CD4-positive, CD25-positive, alpha-beta regulatory T cell (primary cell): ENCODE data around the gene NPTX1. TPM values are rescaled to one million over a fixed set of nuclear protein-coding genes. Genes with fewer than 3 reads are reported as not detected.

Experiments used
- ATAC-seq, 2 donors: fragments of 150-1000 bp; cut with Tn5 transposase; one replicate each; pipeline ENCODE4 v1.10.0; 2021; ENCODE audit warnings: low read depth in 2 of 2, moderate number of reproducible peaks in 2 of 2, moderate library complexity in 1 of 2
- DNase-seq, 3 donors: peaks; one replicate each; pipeline versions ENCODE4 v3.0.0 to v3.0.0-alpha.2; 2012 to 2022; ENCODE audit warnings: mixed read lengths in 1 of 3
- H3K27ac ChIP-seq: one replicate; pipeline ENCODE4 v1.7.0; 2013; ENCODE audit warnings: mild to moderate bottlenecking, low read length; ENCODE audit not compliant: insufficient read depth, poor library complexity, severe bottlenecking
- H3K27me3 ChIP-seq: one replicate; pipeline ENCODE4 v1.7.0; 2013; ENCODE audit warnings: low read length; ENCODE audit not compliant: control insufficient read depth, insufficient read depth
- H3K36me3 ChIP-seq: one replicate; pipeline ENCODE4 v1.7.0; 2013; ENCODE audit warnings: mild to moderate bottlenecking, low read length, moderate library complexity; ENCODE audit not compliant: control insufficient read depth, insufficient read depth
- H3K4me1 ChIP-seq: 2 replicates; pipeline ENCODE4 v1.7.0; 2013; ENCODE audit warnings: mild to moderate bottlenecking, low read length; ENCODE audit not compliant: insufficient read depth, control insufficient read depth, poor library complexity, severe bottlenecking
- H3K4me3 ChIP-seq: one replicate; pipeline ENCODE4 v1.7.0; 2013; ENCODE audit warnings: low read depth, mild to moderate bottlenecking, low read length, moderate library complexity
- H3K9me3 ChIP-seq, 2 experiments: 1 replicate in 1 of 2; 2 replicates in 1 of 2; pipeline ENCODE4 v1.7.0; 2013; ENCODE audit warnings: low read length in 2 of 2, mild to moderate bottlenecking in 1 of 2, moderate library complexity in 1 of 2; ENCODE audit not compliant: control insufficient read depth in 2 of 2
- H3K27ac Mint-ChIP-seq, 3 donors: one replicate each; pipeline ENCODE4 v1.8.0; 2020 to 2022; ENCODE audit warnings: mild to moderate bottlenecking in 3 of 3, mixed read lengths in 3 of 3, moderate library complexity in 2 of 3
- H3K27me3 Mint-ChIP-seq: one replicate; pipeline ENCODE4 v1.8.0; 2022; ENCODE audit warnings: mild to moderate bottlenecking, mixed read lengths
- H3K36me3 Mint-ChIP-seq: one replicate; pipeline ENCODE4 v1.8.0; 2020; ENCODE audit warnings: mixed read lengths
- H3K4me1 Mint-ChIP-seq, 4 donors: one replicate each; pipeline ENCODE4 v1.8.0; 2020 to 2022; ENCODE audit warnings: mixed read lengths in 4 of 4, mild to moderate bottlenecking in 1 of 4
- H3K4me3 Mint-ChIP-seq, 4 donors: one replicate each; pipeline ENCODE4 v1.8.0; 2020 to 2022; ENCODE audit warnings: mild to moderate bottlenecking in 4 of 4, mixed read lengths in 4 of 4, moderate library complexity in 3 of 4
- H3K9me3 Mint-ChIP-seq, 7 donors: one replicate each; pipeline ENCODE4 v1.8.0; 2020 to 2022; ENCODE audit warnings: mixed read lengths in 7 of 7, mild to moderate bottlenecking in 3 of 7, moderate library complexity in 2 of 7
- polyA plus RNA-seq, 4 donors: library from polyadenylated mRNA; unstranded; fragments of 300-500 nt; fragmentation: Illumina TruSeq; gene quantifications; one replicate each; pipeline ENCODE4 v1.2.3, GENCODE V29; 2021
- total RNA-seq: library from RNA; stranded (reverse); gene quantifications from one replicate; pipeline ENCODE4 v1.2.3, GENCODE V29; 2022

NPTX1 gene
- total and polyA plus RNA-seq, 5 donors from 2014 or later: 0.07 to 0.22 TPM; not detected in 3

DNA sequence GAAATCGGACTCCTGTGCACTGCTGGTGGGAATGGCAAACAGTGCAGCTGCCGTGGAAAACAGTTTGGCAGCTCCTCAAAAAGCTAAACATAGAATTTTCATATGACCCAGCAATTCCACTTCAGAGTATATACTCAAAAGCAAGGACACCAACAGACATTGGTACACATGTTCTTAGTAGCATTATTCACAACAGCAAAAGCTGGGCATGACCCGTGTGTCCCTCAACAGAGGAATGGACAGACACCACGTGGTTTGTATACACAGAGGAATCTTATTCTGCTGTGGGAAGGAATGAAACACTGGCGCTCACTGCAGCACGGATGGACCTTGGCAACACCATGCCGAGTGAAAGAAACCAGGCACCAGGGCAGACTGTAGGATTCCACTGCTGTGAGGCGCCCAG, 16.0 kb downstream of the NPTX1 start:
- ATAC-seq (no peak), DNase-seq (no peak)
- H3K27ac ChIP-seq: no peak overlapping the region
- no peaks in the 10 kb centered on the region for H3K36me3 ChIP-seq
- Mint-ChIP-seq H3K4me1 (peaks cover 0 to 4% (median 3%) of the 10 kb centered on the region in 4 donors), H3K4me3 (no peak overlapping the region), H3K27ac (no peak overlapping the region), H3K36me3 (no peaks in the 10 kb centered on the region), H3K27me3 (peaks cover 54% of the 10 kb centered on the region), H3K9me3 (peaks cover 0 to 2% (median 0%) of the 10 kb centered on the region in 7 donors)
- H3K4me3 ChIP-seq: no peak overlapping the region
- H3K9me3 ChIP-seq: no peaks in the 10 kb centered on the region
- no peaks in the 10 kb centered on the region for H3K27me3 ChIP-seq
- H3K4me1 ChIP-seq: peaks cover 1% of the 10 kb centered on the region

DNA sequence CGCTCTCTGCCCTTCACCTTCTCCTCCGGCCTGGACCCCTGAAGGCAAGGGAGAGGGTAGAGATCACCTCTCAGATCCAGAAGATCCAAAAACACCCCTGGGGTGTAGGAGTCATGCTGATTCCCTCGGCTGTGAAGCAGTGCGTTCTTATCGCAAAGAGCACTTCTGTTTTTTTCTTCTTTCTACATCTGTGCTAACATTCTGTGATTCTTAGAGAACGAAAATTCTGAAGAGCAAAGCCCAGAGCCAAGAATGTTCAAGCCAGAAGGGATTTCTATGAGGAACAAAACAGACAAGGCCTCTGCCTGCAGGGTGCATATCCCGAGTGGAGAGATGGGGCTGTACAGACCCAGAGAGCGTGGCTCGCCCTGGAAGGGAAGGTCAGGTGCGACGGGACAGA, 17.2 kb downstream of the NPTX1 start:
- peak overlapping the region in 2 of 4 donors; percentile 67 to 76 for H3K4me3 Mint-ChIP-seq
- peaks cover 0 to 2% (median 0%) of the 10 kb centered on the region in 7 donors for H3K9me3 Mint-ChIP-seq
- H3K4me1 ChIP-seq: peaks cover 9% of the 10 kb centered on the region
- DNase-seq (no peak), ATAC-seq (no peak)
- H3K4me3 ChIP-seq: no peak overlapping the region
- no peaks in the 10 kb centered on the region for H3K27me3 ChIP-seq
- H3K27ac ChIP-seq: no peak overlapping the region
- H3K36me3 Mint-ChIP-seq: no peaks in the 10 kb centered on the region
- peaks cover 0 to 10% (median 3%) of the 10 kb centered on the region in 4 donors for H3K4me1 Mint-ChIP-seq
- H3K36me3 ChIP-seq: no peaks in the 10 kb centered on the region
- no peak overlapping the region for H3K27ac Mint-ChIP-seq
- H3K27me3 Mint-ChIP-seq: peaks cover 48% of the 10 kb centered on the region
- no peaks in the 10 kb centered on the region for H3K9me3 ChIP-seq

DNA sequence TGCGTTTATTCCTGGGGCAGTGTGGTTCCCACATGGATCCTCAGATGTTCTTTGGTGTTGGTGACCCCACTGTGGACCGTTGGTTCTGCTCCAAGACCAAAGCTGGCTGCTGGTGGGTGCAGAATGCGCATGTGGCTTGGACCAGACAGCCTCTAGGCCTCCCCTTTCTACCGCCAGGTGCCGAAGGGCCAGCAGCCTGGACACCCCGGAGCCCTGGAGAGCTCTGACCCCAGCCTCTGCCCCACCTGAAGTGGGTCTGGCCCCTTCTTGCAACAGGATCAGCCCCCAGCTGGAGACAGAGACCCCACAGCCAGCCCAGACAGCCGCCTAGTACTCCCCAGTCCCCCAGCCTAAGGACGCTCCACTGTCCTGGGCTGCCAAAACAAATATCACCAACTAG, 18.4 kb downstream of the NPTX1 start:
- Histone ChIP-seq H3K27ac (no peak overlapping the region), H3K36me3 (no peaks in the 10 kb centered on the region), H3K4me3 (no peak overlapping the region), H3K27me3 (no peaks in the 10 kb centered on the region), H3K9me3 (no peaks in the 10 kb centered on the region), H3K4me1 (peaks cover 15% of the 10 kb centered on the region)
- H3K4me1 Mint-ChIP-seq: peaks cover 0 to 20% (median 8%) of the 10 kb centered on the region in 4 donors
- DNase-seq (no peak), ATAC-seq (no peak)
- H3K27me3 Mint-ChIP-seq: peaks cover 44% of the 10 kb centered on the region
- no peak overlapping the region for H3K27ac Mint-ChIP-seq
- peak overlapping the region in 3 of 4 donors; percentile 16 to 86 (median 67) for H3K4me3 Mint-ChIP-seq
- no peaks in the 10 kb centered on the region for H3K36me3 Mint-ChIP-seq
- peaks cover 0 to 2% (median 0%) of the 10 kb centered on the region in 7 donors for H3K9me3 Mint-ChIP-seq

DNA sequence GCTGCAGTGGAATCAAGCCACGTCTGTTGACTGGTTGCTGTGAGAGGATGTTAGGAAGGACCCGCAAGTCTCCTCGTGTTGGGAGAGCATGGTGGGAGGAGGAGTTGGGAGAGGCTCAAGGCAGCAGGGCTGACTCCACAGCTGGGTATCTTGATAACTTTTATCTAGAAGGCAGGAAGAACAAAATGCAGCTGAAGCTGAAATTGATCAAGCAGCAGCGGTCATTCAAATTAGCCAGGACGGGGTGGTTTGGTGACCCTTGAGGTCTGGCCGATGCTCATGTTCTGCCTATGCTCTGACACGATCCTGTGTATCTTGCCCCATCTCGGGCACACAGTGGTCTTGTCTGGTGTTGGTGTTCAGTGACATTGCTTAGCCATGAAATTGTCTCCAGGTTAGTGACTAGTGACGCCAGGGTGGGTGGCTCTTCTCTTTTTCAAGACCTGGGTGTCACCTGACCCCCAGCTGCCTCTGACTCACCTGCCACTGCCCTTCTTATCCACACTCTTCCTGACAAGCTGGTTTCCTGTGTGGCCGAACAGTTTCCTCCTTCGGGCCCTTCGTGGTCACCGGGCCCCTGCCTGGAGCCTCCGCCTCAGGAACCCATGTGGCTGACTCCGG, 19.1 kb downstream of the NPTX1 start:
- H3K27me3 ChIP-seq: no peaks in the 10 kb centered on the region
- H3K9me3 ChIP-seq: no peaks in the 10 kb centered on the region
- Mint-ChIP-seq H3K4me1 (peaks cover 0 to 20% (median 8%) of the 10 kb centered on the region in 4 donors), H3K27ac (peak overlapping the region in 1 of 3 donors; percentile 25), H3K9me3 (peaks cover 0 to 2% (median 0%) of the 10 kb centered on the region in 7 donors), H3K36me3 (no peaks in the 10 kb centered on the region), H3K27me3 (peaks cover 44% of the 10 kb centered on the region), H3K4me3 (peak overlapping the region in 3 of 4 donors; percentile 56 to 86 (median 67))
- DNase-seq (no peak), ATAC-seq (no peak)
- H3K4me1 ChIP-seq: peaks cover 15% of the 10 kb centered on the region
- H3K36me3 ChIP-seq: no peaks in the 10 kb centered on the region
- H3K27ac ChIP-seq: no peak overlapping the region
- H3K4me3 ChIP-seq: no peak overlapping the region

DNA sequence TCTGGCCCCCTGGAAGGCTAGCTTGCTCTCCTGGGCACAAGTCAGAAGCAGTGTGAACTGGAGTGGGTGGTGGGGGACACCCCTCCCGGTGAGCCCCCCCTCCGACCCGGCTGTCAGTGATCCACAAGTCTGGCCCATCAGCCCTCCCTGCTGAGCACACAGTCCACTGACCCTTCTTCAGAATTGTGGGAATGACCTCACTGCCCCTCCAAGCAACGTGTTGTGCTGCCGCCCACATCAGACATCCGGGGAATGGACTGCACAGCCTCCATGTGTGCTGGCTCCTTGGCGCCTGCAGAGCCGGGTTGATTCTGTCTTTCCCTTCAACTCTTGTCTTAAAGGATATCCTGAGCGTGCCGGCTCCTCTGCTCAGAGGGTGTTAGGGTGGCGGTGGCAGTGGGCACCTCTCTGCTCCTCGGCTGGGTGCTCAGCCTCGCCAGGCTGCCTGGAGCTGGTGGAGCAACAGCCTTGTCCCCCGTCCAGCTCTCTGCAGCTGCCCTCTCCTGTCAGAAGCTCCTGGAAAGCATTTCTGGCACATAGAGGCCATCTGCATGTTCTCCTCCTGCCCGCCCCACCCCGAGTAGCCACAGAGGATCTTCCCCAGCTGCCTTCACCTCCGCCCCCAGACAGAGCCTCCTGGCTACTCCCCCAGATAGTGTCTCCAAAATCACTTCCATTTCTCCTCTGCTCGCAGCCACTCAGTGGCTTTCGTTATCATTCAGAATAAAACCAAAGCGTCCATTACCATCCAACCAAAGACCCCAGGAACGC, 19.8 kb downstream of the NPTX1 start:
- DNase-seq (no peak), ATAC-seq (no peak)
- H3K4me1 Mint-ChIP-seq: peaks cover 0 to 20% (median 8%) of the 10 kb centered on the region in 4 donors
- peak overlapping the region in 1 of 3 donors; percentile 25 for H3K27ac Mint-ChIP-seq
- H3K27ac ChIP-seq: no peak overlapping the region
- H3K36me3 ChIP-seq: no peaks in the 10 kb centered on the region
- peak overlapping the region; percentile 56 to 86 (median 70) for H3K4me3 Mint-ChIP-seq
- peaks cover 15% of the 10 kb centered on the region for H3K4me1 ChIP-seq
- H3K9me3 ChIP-seq: no peaks in the 10 kb centered on the region
- H3K36me3 Mint-ChIP-seq: no peaks in the 10 kb centered on the region
- H3K27me3 ChIP-seq: no peaks in the 10 kb centered on the region
- H3K27me3 Mint-ChIP-seq: peaks cover 40% of the 10 kb centered on the region
- H3K9me3 Mint-ChIP-seq: peaks cover 0 to 2% (median 0%) of the 10 kb centered on the region in 7 donors
- H3K4me3 ChIP-seq: no peak overlapping the region

DNA sequence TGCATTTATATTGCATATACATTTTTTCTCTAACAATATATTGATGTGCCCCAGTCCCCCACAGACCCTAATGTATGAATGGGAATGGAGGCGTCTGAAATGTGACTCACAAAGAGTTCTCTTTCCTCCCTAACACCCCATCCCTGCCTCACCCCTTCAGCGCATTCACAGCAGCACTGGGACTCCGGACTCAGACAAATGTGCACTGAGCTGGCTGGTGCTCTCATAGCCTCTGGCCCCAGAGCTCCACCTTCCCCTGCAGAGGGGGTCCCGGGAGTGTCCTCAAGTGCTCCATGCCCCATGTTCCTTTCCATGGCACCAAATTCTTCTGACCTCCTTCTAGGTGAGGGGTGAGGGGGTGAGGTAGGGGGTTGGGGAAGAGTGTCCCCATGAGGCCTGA, 20.6 kb downstream of the NPTX1 start:
- ATAC-seq: no peak
- peak overlapping the region; percentile 8 for H3K27ac ChIP-seq

DNA sequence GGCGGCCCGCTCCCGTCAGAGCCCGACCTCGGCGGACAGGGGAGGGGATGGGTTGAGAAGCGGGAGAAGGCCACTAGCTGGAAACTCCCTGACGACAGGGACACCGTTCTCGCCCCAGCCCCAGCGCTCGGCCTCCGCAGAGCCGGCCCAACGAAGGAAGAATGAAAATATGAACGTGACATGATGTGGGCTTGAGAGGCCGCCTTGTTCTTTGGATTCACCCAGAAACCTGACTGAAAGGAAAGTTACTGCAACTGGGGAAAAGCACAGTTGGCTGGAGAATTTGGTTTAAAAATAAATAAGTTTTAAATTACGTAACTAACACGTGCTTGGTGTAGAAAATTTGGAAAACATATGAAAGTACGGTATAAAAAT, 21.1 kb downstream of the NPTX1 start:
- Histone ChIP-seq H3K4me1 (peaks cover 15% of the 10 kb centered on the region), H3K36me3 (no peaks in the 10 kb centered on the region), H3K27me3 (no peaks in the 10 kb centered on the region), H3K4me3 (peak overlapping the region; percentile 53), H3K27ac (peak overlapping the region; percentile 94), H3K9me3 (no peaks in the 10 kb centered on the region)
- Mint-ChIP-seq H3K27me3 (peaks cover 31% of the 10 kb centered on the region), H3K4me1 (peaks cover 0 to 20% (median 8%) of the 10 kb centered on the region in 4 donors), H3K36me3 (no peaks in the 10 kb centered on the region), H3K4me3 (peak overlapping the region; percentile 84 to 93 (median 89)), H3K27ac (peak overlapping the region; percentile 94 to 95 (median 95)), H3K9me3 (peaks cover 0 to 2% (median 0%) of the 10 kb centered on the region in 7 donors)
- DNase-seq (peak in 1 of 3 donors; percentile 28), ATAC-seq (no peak)

More for the DNA sequence above, 20.6 kb downstream of the NPTX1 start:
- Mint-ChIP-seq H3K27ac (peak overlapping the region; percentile 94 to 95 (median 95)), H3K36me3 (no peaks in the 10 kb centered on the region), H3K4me3 (peak overlapping the region; percentile 84 to 93 (median 89)), H3K9me3 (peaks cover 0 to 2% (median 0%) of the 10 kb centered on the region in 7 donors), H3K4me1 (peaks cover 0 to 20% (median 8%) of the 10 kb centered on the region in 4 donors), H3K27me3 (peaks cover 36% of the 10 kb centered on the region)
- H3K4me3 ChIP-seq: peak overlapping the region; percentile 53
- H3K36me3 ChIP-seq: no peaks in the 10 kb centered on the region
- no peaks in the 10 kb centered on the region for H3K9me3 ChIP-seq
- H3K4me1 ChIP-seq: peaks cover 15% of the 10 kb centered on the region
- no peaks in the 10 kb centered on the region for H3K27me3 ChIP-seq
- DNase-seq: no peak
